NCI-H345 (cell line): Measurements from ENCODE around the gene CHAF1A.
A peak's percentile ranks its signal among the peaks of the same experiment; 100 is the strongest.

Experiments
- DNase-seq: peaks from one replicate; lab custom pipeline; 2025; lab: John Stamatoyannopoulos, UW

CHAF1A gene

DNA sequence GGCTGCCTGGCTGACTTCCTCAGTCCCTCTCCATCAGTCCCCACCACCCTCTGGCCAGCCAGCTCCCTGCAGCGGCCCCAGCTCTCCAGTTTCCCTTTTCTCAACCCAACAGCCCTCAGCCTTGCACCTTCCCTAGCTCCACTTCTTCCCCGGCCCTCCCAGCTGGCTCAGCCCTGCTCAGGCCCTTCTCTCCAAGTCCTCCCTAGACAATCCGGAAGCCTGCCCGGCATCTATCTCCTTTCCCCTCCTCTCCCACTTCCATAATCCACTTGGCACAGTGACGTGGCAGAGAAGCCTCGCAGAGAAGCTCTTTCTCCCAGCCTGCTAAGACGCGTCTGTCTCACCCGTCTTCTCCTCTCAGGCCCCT, 54.0 kb downstream of the CHAF1A start:
- peak; percentile 28 for DNase-seq

- DNase-seq, result peak; percentile 60
Measured at GRCh38 chr19:4456843-4457653, 54.6 kb downstream of the CHAF1A start.

DNA sequence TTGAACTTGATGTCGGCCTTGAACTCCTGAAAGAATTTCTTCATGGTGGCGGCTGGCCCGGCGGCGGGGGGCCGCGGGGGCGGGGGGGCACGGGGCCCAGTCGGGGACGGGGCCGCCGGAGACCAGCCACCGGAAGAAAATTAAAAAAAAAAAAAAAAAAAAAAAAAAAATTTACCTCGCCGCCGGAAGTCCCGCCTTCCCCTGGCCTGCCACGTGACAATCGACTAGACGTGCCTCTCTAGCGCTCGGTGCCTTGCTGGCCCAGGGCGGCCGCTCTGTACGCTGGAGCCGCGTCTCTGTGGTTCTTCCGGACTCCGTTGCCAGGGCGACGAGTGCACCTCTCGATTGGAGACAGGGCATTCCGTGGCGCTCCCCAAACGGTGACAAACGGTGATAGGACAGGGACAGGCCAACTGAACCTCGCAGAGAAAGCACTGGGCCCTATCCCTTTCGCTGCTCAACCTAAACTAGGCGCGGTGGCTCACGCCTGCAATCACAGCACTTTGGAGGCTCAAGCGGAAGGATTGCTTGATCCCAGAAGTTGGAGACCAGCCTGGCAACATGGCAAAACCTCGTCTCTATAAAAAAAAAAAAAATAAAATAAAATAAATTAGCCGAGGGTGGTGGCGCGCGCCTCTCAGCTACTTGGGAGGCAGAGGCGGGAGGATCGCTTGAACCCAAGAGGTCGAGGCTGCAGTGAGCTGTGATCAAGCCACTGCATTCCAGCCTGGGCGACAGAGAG, 55.4 kb downstream of the CHAF1A start, which contains the start of gene UBXN6:
Gene UBXN6 (minus strand): TSS at position 141 of the 742 bp plus-strand sequence. CDS start 97 bp downstream, at position 44.
- DNase-seq, result peak; percentile 98

GRCh38 chr19:4464815-4465581, 62.6 kb downstream of the CHAF1A start:
- DNase-seq, result no peak

DNA sequence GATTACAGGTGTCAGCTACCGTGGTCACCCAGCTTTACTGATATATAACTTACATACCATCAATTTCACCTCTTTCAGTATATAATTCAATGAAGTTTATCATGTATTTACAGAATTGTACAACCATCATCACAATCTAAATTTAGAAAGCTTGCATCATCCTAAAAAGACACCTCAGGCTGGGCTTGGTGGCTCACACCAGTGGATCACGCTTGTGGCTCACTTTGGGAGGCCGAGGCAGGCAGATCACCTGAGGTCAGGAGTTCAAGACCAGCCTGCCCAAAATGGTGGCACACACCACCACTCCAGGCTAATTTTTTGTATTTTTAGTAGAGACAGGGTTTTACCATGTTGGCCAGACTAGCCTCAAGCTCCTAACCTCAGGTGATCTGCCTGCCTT, 65.4 kb downstream of the CHAF1A start:
- DNase-seq, result no peak

DNA sequence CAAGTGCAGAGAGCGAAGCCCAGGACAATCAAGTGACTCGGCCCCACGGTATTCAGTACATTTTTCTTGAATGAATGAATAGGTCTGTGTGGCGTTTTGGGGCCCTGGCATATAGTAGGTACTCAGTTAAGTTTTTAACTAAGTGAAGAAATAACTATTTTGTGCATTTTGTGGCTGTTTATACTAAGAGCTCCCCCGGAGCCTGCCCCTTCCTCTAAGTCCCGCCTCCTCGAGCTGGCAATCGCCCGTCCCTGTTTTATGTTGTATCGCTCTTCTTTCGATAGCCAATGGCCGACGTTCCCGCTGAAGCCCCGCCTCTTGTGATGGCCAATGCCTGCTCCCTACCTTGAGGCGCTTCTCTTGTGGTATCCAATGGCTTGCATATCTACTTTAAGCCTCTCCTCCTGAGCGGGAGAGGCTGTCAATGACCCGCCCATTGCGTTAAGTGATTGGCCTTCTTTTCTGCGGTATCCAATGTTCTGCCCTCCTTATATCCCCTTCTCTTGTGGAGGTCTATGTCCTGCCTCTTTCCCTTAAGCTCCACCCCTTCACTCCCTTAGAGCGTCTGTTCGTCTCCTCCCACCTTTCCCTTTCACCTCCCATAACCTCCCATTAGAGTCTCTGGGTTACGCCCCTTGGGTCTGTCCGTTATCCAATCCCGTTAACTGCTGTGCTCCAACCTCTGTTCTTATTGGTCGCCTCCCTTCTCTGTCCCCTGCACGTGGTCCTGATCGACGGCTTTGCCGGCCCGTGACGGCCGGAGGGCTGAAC, 69.1 kb downstream of the CHAF1A start:
- peak; percentile 100 for DNase-seq

DNA sequence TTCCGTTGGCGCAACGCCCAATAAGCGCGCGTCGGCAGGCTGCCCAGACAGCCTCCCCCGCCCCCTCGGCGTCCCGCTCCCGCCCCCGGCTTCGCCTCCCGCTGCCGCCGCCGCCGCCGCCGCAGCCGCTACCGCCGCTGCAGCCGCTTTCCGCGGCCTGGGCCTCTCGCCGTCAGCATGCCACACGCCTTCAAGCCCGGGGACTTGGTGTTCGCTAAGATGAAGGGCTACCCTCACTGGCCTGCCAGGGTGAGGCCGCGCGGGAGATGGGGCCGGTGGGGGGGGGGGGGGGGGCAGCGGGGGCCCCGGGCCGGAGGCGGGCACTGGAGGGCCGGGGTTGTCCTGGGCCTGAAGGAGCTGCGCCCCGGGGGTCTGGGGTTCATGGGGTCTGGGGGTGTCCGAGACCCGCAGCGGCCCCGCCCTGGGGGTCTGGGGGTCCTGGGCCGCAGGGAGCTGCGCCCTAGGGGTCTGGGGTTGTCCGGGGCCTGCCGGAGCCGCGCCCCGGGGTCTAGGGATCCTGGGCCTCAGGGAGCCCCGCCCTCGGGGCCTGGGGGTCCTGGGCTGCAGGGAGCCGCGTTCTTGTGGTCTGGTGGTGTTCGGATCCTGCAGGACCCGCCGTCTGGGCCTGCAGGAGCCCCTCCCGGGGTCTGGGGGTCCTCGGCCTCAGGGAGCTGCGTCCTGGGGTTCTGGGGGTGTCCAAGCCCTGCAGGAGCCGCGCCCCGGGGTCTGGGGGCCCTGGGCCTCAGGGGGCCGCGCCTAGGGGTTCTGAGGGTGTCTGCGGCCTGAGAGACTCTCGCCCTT, 69.9 kb downstream of the CHAF1A start, which contains the start of gene HDGFL2:
Gene HDGFL2 (plus strand): TSS at position 124 of the 801 bp plus-strand sequence. CDS start 54 bp downstream, at position 178.
- no peak for DNase-seq

GRCh38 chr19:4473011-4473762, 70.7 kb downstream of the CHAF1A start:
- no peak for DNase-seq

GRCh38 chr19:4473763-4474513, 71.5 kb downstream of the CHAF1A start:
- DNase-seq, result no peak

DNA sequence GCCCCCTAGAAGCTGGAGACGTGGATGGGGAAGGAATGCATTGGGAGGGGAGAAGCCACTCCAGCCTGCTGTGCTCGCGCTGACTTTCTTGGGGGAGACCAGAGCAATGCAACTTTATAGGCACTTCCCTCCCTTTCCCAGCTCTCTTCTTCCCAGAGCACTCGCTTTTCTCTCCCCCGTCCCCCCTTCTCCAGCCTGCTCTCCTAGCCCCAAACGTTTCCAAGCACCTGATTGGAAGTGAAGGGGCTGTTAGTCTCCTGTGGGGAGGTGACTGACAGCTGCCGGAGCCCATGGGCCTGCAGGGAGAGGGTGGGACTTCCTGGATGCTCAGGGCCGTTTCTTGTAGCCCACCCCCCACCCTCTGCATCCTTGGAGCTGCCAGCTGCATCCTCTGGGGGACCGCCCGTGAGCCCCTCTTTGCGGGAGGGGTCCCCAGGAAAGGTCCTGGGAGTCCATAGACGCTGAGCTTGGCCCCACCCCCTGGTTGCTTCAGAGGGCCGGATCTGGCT, 72.1 kb downstream of the CHAF1A start:
- DNase-seq, result no peak

- DNase-seq, result no peak
Measured at GRCh38 chr19:4477034-4477801, 74.8 kb downstream of the CHAF1A start.

DNA sequence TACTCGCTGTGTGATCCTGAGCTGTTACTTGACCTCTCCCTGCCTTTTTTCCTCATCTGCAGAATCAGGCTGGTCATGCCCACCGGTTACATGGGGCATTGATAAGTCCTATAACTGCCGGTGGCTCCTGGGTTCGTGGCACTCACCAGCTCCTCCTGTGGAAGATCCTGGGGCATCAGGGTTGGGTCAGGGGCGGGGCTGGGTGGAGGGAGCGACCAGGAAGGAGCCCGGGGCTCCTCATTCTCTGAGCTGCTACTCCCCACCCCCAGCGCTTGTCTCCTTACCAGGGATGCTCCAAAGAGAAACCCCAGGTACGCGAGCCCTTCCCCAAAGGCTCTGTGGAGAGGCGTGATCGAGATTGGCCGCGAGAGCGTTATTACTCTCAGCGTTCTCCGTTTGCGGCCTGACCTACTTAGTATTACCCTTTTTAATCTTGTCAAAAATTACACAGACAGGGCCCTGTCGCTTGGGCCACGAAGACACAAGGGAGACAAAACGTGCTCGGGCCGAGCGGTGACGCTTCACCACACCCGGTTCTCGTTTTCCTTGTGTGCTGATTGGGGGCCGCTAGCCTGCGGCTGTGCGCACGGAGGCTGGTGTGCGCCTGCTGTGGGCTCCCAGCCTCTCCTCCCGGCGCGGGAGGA, 80.4 kb downstream of the CHAF1A start:
- DNase-seq, result no peak

- DNase-seq, result no peak
Measured at GRCh38 chr19:4483385-4483784, 80.9 kb downstream of the CHAF1A start.

DNA sequence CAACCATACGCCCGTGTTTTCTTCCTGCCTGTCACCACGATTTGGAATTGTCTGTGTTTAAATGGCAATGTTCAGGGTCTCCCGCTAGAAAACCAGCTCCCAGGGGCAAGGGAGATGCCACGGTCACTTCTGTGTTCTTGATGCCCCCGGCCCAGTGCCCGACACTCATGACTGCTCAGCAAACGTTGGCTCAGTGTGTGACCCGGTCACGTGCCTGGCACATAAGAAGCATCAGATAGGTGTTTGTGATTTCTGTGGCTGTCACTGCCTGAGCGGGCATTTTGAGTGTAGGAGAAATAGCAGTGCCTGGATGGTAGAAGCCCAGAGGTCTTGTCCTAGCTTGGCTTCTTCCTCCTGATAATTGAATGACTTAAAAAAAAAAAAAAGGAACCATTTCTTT, 85.1 kb downstream of the CHAF1A start:
- DNase-seq, result no peak

DNA sequence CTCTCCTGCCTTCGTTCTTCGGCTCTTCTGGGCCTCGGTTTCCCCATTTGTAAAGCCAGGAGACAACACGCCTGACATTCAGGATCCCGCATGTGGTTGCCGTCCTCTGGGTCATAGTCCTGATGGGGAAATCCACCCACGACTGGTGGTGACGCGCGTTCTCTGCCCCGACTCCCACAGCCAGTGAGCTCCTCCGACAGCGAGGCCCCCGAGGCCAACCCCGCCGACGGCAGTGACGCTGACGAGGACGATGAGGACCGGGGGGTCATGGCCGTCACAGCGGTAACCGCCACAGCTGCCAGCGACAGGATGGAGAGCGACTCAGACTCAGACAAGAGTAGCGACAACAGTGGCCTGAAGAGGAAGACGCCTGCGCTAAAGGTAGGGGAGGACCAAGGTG, 86.1 kb downstream of the CHAF1A start:
- no peak for DNase-seq

DNA sequence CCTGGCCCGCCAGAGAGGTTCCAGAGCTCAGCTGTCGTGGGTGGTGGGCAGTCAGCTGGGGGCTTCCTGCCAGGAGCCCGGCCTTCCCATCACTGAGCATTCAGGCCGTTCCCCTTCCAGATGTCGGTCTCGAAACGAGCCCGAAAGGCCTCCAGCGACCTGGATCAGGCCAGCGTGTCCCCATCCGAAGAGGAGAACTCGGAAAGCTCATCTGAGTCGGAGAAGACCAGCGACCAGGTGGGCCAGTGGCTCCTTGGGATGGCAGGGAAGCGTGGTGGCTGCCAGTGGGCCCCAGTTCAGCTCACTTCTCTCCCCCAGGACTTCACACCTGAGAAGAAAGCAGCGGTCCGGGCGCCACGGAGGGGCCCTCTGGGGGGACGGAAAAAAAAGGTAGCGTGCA, 89.0 kb downstream of the CHAF1A start:
- DNase-seq, result no peak

- no peak for DNase-seq
Measured at GRCh38 chr19:4492337-4493103, 90.1 kb downstream of the CHAF1A start.
